Sigmoid colon (tissue), 7 donors: Measurements from ENCODE around the gene PDE6B. TPM values are rescaled to one million over a fixed set of nuclear protein-coding genes. Genes with fewer than 3 reads are reported as not detected.

ENCODE experiments used
- DNase-seq: peaks from one replicate; pipeline ENCODE4 v3.0.0-alpha.2; 2019
- H3K27ac ChIP-seq, 4 donors: fragments of 200-600 bp; sonication (generic); one replicate each; pipeline ENCODE4 v1.5.1; 2016 to 2019; ENCODE audit warnings: mild to moderate bottlenecking in 1 of 4
- H3K27me3 ChIP-seq, 3 donors: fragments of 200-600 bp; sonication (generic); one replicate each; pipeline ENCODE4 v1.5.1; 2019; ENCODE audit warnings: mild to moderate bottlenecking in 1 of 3
- H3K36me3 ChIP-seq, 4 donors: fragments of 200-600 bp; sonication (generic); one replicate each; pipeline ENCODE4 v1.5.1; 2016 to 2019
- H3K4me1 ChIP-seq, 4 donors: fragments of 200-600 bp; sonication (generic); one replicate each; pipeline ENCODE4 v1.5.1; 2017 to 2019
- H3K4me3 ChIP-seq, 4 donors: fragments of 200-600 bp; sonication (generic); one replicate each; pipeline ENCODE4 v1.5.1; 2017 to 2019; ENCODE audit warnings: mild to moderate bottlenecking in 2 of 4, moderate library complexity in 1 of 4
- H3K9me3 ChIP-seq, 4 donors: fragments of 200-600 bp in 3 of 4; sonication (generic) in 3 of 4; one replicate each; pipeline versions ENCODE4 v1.5.1 to v1.6.1; 2013 to 2019
- CTCF ChIP-seq, 4 experiments: fragments of 450-650 bp in 3 of 4; fragments of 200-600 bp in 1 of 4; IDR thresholded peaks; one replicate each; pipeline ENCODE4 v1.5.1; 2016 to 2019; ENCODE audit warnings: antibody characterized with exemption in 4 of 4, mild to moderate bottlenecking in 3 of 4, moderate library complexity in 2 of 4
- EP300 ChIP-seq, 4 donors: sonication (generic); formaldehyde crosslinking; IDR thresholded peaks; one replicate each; pipeline ENCODE4 v1.6.1; 2017; ENCODE audit warnings: antibody characterized with exemption in 4 of 4
- POLR2A ChIP-seq, 2 donors: fragments of 450-650 bp; IDR thresholded peaks; one replicate each; pipeline ENCODE4 v1.6.1; 2016; ENCODE audit warnings: antibody characterized with exemption in 2 of 2, mild to moderate bottlenecking in 2 of 2, moderate library complexity in 2 of 2
- POLR2AphosphoS5 ChIP-seq, 4 donors: sonication (generic); formaldehyde crosslinking; IDR thresholded peaks; one replicate each; pipeline ENCODE4 v1.6.1; 2017; ENCODE audit warnings: antibody characterized with exemption in 4 of 4
- WGBS, 2 donors: extraction: QIAGEN DNeasy Blood & Tissue Kit; methylation state at CpG; one replicate each; pipeline ENCODE4 v1.1.7; 2013; 5-methylcytosine and 5-hydroxymethylcytosine counted together
- intact Hi-C: fragments of 100-400 bp; cut with DNase I; formaldehyde crosslinking; loops from one replicate; pipeline ENCODE4 v1.15.1; 2023
- polyA plus RNA-seq, 3 donors: library from polyadenylated mRNA; stranded (reverse); fragments of 200-250 nt; gene quantifications; one replicate each; pipeline ENCODE4 v1.2.3, GENCODE V29; 2013
- total RNA-seq, 4 donors: library from RNA; depleted of rRNA; stranded (reverse); fragments of >200 nt; gene quantifications; one replicate each; pipeline ENCODE4 v1.1.0, GENCODE V29; 2016
- donor health status: healthy with polysubstance abuse.
- donor health status: Bipolar disorder and iron deficiency.
- donor health status: healthy.

The PDE6B gene
- total and polyA plus RNA-seq, 7 donors = under 0.01 to 5.4 (median 1.5) TPM; not detected in 1

- Histone ChIP-seq H3K4me1 (no peaks in the 10 kb centered on the region), H3K27me3 (peaks cover 0 to 44% (median 6%) of the 10 kb centered on the region in 3 donors), H3K4me3 (no peak overlapping the region), H3K36me3 (no peaks in the 10 kb centered on the region), H3K9me3 (no peaks in the 10 kb centered on the region), H3K27ac (no peak overlapping the region)
- DNase-seq = no peak
- 82 to 83% methylated on average over 22 of the region's 22 CpGs for WGBS, 2 donors
- TF ChIP-seq EP300 (IDR thresholded peaks at IDR 0.05) = no peak
- TF ChIP-seq CTCF (IDR thresholded peaks at IDR 0.05) = no peak
- TF ChIP-seq POLR2AphosphoS5 (IDR thresholded peaks at IDR 0.05) = no peak
- no peak for TF ChIP-seq POLR2A (IDR thresholded peaks at IDR 0.05)
- intact Hi-C loops = no loop called here
Measured at GRCh38 chr4:612052-612748, 13.2 kb upstream of the PDE6B start.

- WGBS, 2 donors = 84 to 87% methylated on average over 7 of the region's 7 CpGs
- no peaks in the 10 kb centered on the region for H3K4me1 ChIP-seq
- no peaks in the 10 kb centered on the region for H3K36me3 ChIP-seq
- intact Hi-C loops = no loop called here
- no peaks in the 10 kb centered on the region for H3K9me3 ChIP-seq
- TF ChIP-seq CTCF (IDR thresholded peaks at IDR 0.05) = no peak
- TF ChIP-seq EP300 (IDR thresholded peaks at IDR 0.05) = no peak
- no peak for TF ChIP-seq POLR2AphosphoS5 (IDR thresholded peaks at IDR 0.05)
- no peak for TF ChIP-seq POLR2A (IDR thresholded peaks at IDR 0.05)
- H3K27me3 ChIP-seq = peaks cover 0 to 49% (median 6%) of the 10 kb centered on the region in 3 donors
- H3K4me3 ChIP-seq = no peak overlapping the region
- DNase-seq = no peak
- H3K27ac ChIP-seq = no peak overlapping the region
Measured at GRCh38 chr4:612749-613125, 12.6 kb upstream of the PDE6B start.

DNA sequence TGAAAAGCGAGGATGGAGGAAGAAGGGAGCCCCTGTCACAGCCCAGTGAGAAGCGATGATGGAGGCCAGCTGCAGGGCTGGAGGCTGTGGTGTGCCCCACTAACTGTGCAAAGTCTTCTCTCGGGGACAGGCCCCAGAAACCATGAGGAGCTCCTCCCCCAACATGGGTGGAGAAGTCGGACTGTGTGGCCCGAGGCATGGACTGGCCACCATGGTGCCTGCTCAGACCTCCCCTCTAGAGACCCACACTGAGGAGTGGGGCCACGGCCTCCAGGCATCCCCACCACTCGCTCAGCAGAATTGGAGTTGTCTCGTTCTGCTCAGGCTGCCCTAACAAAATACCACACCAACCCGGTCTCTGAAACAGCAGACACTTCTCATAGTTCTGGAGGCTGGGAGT lies 12.2 kb upstream of the PDE6B start:
- intact Hi-C loops = no loop called here
- DNase-seq = no peak
- Histone ChIP-seq H3K9me3 (no peaks in the 10 kb centered on the region), H3K4me3 (no peak overlapping the region), H3K36me3 (no peaks in the 10 kb centered on the region), H3K27ac (no peak overlapping the region), H3K27me3 (peaks cover 0 to 48% (median 6%) of the 10 kb centered on the region in 3 donors), H3K4me1 (no peaks in the 10 kb centered on the region)
- 86 to 87% methylated on average over 9 of the region's 9 CpGs for WGBS, 2 donors
- TF ChIP-seq EP300 (IDR thresholded peaks at IDR 0.05) (no peak), POLR2AphosphoS5 (IDR thresholded peaks at IDR 0.05) (no peak), CTCF (IDR thresholded peaks at IDR 0.05) (no peak), POLR2A (IDR thresholded peaks at IDR 0.05) (no peak)

- intact Hi-C loops = no loop called here
- Histone ChIP-seq H3K27ac (no peak overlapping the region), H3K36me3 (no peaks in the 10 kb centered on the region), H3K4me1 (no peaks in the 10 kb centered on the region), H3K27me3 (peaks cover 0 to 30% (median 6%) of the 10 kb centered on the region in 3 donors), H3K4me3 (no peak overlapping the region), H3K9me3 (no peaks in the 10 kb centered on the region)
- no peak for DNase-seq
- TF ChIP-seq CTCF (IDR thresholded peaks at IDR 0.05) = no peak
- WGBS, 2 donors = 73 to 79% methylated on average over 1 of the region's 1 CpG
Measured at GRCh38 chr4:616091-616490, 9.3 kb upstream of the PDE6B start.
